ENCODE measurements around the gene RFXANK.
"Not testable (repeated sequence)": the region's sequence is repeated elsewhere in the genome, so short reads cannot be mapped to it uniquely, and the experiment has no call there.

The RFXANK gene, protein sequence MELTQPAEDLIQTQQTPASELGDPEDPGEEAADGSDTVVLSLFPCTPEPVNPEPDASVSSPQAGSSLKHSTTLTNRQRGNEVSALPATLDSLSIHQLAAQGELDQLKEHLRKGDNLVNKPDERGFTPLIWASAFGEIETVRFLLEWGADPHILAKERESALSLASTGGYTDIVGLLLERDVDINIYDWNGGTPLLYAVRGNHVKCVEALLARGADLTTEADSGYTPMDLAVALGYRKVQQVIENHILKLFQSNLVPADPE

GRCh38 chr19:19192078-19192882 is at the start of gene RFXANK, which contains the start of gene BORCS8:
TSS of gene RFXANK (plus strand) at chr19:19192258. CDS start at chr19:19193947, 1,689 bp downstream.
TSS of gene BORCS8 (minus strand) at chr19:19192152. CDS start at chr19:19192117, 35 bp downstream.
- DNase-seq (ENCODE audit: low spot score): peak; percentile 96

DNA sequence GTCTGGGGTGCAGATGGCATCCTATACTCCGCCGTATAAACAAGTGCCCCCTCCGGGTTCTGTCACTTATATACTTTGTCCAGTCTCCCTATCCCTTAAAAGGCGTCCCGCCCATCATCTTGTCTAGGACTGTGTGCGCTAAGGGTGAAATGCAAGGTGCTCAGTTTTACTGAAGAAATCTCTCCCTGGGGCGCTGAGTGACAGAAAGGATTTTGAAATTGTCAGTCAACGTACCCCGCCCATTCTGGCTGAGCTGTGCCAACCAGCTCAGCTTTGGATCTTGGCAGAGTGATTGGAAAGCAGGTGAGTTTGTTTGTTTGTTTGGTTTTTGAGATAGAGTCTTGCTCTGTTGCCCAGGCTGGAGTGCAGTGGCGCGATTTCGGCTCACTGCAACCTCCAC is 49.7 kb upstream of the RFXANK start:
- no peak for DNase-seq (ENCODE audit: low spot score)

DNA sequence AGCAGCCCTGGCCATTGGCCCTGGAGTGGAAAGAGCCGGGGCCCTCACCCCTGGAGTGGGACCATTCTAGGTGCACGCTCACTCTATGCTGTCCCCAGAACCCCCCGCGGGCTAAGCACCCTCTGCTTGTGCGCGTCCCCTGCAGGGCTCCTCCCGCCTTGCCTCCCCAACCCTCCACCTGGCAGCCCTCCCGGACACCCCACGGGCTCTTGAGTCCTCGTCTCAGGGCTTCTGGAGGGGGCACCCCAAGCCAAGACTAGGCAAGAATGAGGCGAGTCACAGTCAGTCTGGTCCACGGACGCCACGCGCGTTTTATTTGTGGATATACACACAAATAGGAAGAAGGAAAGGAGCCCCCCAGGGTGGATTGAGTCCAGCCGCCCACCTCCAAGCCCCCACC is 46.8 kb upstream of the RFXANK start:
- no peak for DNase-seq (ENCODE audit: low spot score)

DNA sequence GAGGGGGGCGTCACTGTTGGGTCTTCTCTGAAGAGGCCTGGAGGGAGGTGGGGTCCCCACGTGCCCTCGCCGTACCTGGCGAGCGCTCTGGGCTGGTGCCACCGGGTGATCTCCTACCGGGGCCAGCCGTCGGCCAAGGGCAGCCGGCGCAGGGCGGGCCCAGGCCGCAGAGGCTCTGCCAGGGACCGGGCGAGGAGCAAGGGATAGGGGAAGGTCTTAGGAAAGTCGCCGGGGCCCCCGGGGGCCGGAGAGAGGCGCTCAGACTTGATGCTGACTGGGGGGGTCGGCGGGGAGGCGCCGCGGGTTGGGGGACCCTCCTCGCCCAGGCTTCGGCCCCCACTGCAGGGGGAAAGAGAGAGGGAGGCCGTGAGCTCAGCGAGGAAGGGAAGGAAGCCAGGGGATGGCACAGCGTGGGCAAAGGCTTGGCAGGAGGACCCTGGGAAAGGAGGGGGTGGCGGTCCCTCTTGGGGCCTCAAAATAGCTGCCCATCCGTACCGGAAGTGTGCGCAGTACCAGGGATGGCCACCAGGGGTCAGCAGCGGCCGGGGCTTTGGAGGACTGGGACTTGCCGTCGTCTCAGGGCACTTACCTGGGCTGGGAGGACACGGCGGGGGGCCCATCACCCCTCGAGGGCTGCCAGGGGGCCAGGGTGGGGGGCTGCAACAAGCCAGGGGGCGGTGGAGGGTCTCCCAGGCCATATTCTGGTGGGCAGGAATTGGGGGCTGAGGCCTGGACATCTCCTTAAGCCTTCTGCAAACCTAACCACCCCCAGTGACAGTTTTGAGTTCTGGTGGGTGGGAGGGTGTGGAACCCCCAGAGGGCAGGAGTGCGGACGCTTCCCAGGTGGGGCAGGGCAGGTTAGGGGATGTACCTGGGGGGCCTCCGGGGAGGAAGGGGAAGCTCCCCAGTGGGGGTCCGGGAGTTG is 46.1 kb upstream of the RFXANK start:
- peak; percentile 89 for DNase-seq (ENCODE audit: low spot score)

- no peak for DNase-seq (ENCODE audit: low spot score)
These were observed 45.2 kb upstream of the RFXANK start for GRCh38 chr19:19146865-19147264.

DNA sequence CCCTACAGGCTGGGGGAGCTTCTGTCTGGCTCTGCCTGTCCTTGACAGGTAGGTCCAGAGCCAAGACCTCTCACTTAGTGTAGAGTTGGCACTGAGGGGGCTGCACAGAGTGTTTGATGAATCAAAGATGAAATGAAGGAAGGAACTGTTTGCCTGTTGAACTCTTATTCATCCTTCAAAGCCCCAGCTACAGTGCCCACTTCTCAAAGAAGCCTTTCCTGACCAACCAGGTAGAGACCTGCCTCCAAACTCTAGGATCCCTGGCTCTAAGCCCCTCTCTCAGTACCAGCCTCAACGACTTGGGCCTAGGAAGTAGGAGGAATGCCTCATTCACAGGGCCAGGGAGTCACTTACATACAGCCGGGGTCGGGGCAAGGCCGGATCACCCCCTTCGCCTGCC is 44.7 kb upstream of the RFXANK start:
- DNase-seq (ENCODE audit: low spot score): no peak

DNA sequence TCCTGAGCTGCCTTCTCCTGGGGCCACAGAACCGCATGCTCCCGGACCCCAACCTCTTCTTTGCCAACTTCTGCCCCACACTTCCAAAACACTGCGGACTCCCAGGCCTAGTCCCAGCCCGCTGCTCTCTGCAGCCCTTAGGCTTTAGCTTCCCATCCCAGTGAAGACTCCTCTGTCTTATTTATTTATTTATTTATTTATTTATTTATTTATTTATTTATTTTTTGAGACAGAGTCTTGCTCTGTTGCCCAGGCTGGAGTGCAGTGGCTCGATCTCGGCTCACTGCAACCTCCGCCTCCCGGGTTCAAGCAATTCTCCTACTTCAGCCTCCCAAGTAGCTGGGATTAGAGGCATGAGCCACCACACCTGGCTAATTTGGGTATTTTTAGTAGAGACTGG is 43.6 kb upstream of the RFXANK start:
- not testable (repeated sequence) for DNase-seq (ENCODE audit: low spot score)

- no peak for DNase-seq (ENCODE audit: low spot score)
These were observed 42.6 kb upstream of the RFXANK start for GRCh38 chr19:19149435-19149834.

GRCh38 chr19:19151418-19151817 is 40.6 kb upstream of the RFXANK start:
- no peak for DNase-seq (ENCODE audit: low spot score)

DNA sequence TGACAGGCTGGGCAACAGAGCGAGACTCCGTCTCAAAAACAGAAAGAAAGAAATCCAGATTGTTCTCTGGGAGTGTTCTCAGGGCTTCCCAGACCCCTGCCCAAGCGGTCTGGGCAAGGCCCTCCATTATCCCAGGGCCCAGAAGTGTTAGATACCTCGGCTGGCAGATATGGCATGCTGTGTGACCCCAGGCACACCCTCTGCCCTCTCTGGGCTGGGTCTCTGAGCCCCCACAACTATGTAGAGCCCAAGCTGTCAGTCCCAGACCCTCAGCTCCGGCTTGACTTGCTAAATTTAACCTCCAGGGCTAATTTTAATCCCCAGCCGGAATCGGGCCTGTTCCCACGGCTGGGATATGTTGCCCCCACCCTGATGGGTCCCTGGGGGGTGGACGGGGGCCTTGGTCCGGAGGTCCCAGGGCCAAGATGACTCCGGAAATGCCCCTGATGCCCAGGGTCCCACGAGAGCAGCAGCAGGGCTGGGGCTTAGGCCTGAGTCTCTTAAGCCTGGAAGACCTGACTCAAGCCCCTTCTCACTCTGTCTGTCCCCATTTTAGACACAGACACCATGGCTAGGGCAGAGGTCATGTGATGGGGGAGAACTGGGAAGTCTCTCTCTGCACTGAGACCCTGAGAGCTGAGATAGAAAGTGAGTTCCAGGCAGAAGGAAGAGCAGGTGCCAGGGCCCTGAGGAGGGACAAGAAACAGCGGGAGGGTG is 39.2 kb upstream of the RFXANK start:
- DNase-seq (ENCODE audit: low spot score): no peak

GRCh38 chr19:19154768-19155494 is 37.1 kb upstream of the RFXANK start:
- no peak for DNase-seq (ENCODE audit: low spot score)

GRCh38 chr19:19155495-19156219 is 36.4 kb upstream of the RFXANK start:
- no peak for DNase-seq (ENCODE audit: low spot score)

- DNase-seq (ENCODE audit: low spot score): no peak
These were observed 34.2 kb upstream of the RFXANK start for GRCh38 chr19:19157808-19158207.

DNA sequence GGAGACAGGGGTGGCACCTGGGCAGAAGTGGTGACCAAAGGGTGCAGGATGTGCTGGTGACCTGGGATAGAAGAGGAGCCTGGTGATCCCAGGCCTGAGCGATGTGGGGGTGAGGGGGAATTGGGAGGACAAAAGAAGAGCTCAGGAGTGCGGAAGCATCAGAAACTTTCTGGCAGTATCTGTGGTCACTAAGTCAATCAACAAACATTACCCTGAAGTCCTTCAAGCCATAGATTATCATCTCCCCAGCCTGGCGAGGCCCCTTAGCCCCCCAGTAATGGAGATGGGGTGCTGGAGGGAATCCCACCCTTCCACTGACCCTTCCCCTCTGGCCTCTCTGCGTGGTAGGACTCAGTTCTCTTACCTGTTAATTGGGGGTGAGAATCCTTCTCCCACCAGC is 32.5 kb upstream of the RFXANK start:
- no peak for DNase-seq (ENCODE audit: low spot score)

DNA sequence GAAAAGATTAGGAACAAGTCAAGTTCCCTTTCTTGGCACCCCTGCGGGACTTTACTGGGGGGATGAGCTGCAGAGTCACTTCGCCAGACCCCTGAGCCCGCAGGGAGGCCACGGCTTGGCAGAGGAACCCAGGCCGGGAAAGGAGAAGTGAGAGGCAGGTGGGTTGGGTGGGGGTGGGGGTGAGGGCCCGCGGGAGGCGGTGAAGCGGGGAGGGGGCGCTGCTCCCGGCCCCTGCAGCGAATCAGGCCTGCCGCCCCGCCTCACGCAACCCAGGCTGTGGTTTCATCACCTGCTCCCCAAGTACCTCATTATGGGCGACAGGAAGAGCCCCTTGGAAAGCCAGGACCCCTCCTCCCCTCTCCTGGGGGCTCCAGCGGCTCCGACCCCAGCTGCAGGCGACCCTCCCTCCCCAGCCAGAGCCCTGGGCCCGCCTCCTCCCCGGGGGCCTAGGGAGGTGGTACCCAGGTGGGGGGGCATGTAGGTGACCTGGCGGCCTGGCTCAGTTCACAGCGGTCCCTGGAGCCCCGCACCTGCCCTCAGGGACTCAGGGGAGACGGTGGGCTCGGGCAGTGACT is 31.5 kb upstream of the RFXANK start:
- DNase-seq (ENCODE audit: low spot score): no peak

GRCh38 chr19:19162495-19162894 is 29.6 kb upstream of the RFXANK start:
- no peak for DNase-seq (ENCODE audit: low spot score)

GRCh38 chr19:19165396-19165795 is 26.7 kb upstream of the RFXANK start:
- no peak for DNase-seq (ENCODE audit: low spot score)

GRCh38 chr19:19167612-19168011 is 24.4 kb upstream of the RFXANK start:
- DNase-seq (ENCODE audit: low spot score): no peak

DNA sequence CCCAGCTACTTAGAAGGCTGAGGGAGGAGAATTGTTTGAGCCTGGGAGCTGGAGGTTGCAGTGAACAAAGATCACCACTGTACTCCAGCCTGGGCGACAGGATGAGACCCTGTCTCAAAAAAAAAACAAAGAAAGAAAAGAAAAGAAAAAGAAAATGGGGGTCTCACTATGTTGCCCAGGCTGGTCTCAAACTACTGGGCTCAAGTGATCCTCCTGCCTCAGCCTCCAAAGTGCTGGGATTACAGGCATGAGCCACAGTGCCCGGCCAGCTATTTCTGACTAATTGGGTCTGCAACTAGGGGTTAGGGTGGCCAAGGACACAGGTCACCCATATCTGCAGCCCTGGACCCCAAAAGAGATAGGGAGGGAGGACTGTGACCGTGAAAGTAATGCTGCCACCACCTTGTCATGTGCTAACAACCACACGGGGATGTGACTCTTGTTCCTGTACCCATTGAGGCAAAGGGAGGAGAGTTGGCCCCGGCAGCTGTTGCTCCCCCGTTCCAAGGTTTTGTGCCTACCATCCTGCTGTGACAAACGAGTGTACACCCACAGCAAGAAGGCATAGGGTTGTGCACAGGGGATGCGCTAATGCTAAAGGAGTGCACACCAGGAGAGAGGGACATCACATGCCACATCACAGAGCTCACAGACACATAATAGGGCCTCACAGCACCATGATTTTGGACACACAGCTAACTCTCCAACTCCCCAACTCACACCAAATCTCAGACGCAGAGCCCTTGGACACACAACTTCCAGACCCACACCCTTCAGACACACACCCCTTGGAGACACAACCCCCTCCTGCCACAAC is 22.6 kb upstream of the RFXANK start:
- DNase-seq (ENCODE audit: low spot score): no peak
